ENCODE data around the gene SLC25A23.

DNA sequence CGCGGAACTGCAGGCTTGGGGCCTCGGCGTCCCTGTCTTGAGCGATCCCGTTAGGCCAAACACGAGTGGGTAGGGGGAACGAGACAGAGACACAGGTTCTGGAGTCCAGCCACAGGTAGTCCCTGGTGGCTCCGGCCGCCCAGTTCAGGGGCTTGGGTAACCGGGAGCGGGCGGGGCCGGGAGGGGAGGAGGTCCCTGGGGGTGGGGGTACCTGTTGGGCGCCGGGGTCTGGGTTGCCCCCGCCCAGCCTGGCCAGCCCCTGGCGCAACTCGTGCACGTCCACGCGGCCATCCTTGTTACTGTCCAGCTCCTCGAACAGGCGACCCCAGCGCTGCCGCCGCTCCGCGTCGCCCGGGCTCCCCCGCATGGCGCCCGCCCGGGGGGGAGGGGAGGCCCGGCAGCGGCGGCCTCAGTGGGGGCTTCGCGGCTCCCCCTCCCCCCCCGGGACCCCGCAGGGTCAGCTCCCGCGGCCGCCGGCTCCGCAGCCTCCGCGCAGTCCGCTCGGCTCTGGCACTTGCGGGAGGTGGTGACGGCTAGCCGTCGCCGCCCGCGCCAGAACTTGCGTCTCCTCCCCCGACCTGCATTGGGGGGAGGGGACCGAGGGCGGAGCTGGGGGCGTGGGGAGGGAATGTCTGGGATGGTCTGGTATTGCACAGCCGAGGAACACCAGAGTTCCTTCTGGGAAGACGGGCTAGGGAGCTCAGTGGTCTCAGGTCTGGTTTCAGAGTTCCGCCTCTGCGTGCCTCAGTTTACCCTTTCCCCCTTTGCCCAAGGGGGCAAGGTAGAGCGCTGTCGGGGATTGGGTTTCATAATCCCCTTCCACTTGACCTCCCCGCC, at the start of gene SLC25A23:
- TF ChIP-seq, protein P1, sequence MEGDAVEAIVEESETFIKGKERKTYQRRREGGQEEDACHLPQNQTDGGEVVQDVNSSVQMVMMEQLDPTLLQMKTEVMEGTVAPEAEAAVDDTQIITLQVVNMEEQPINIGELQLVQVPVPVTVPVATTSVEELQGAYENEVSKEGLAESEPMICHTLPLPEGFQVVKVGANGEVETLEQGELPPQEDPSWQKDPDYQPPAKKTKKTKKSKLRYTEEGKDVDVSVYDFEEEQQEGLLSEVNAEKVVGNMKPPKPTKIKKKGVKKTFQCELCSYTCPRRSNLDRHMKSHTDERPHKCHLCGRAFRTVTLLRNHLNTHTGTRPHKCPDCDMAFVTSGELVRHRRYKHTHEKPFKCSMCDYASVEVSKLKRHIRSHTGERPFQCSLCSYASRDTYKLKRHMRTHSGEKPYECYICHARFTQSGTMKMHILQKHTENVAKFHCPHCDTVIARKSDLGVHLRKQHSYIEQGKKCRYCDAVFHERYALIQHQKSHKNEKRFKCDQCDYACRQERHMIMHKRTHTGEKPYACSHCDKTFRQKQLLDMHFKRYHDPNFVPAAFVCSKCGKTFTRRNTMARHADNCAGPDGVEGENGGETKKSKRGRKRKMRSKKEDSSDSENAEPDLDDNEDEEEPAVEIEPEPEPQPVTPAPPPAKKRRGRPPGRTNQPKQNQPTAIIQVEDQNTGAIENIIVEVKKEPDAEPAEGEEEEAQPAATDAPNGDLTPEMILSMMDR (IDR thresholded peaks at IDR 0.05) = no peak
- TF ChIP-seq POLR2A (IDR thresholded peaks at IDR 0.05) = no peak

Data from heart left ventricle (tissue), 13 donors.